H4 (cell line): ENCODE data around the gene MTF2. TPM values are rescaled to one million over a fixed set of nuclear protein-coding genes. Genes with fewer than 3 reads are reported as not detected.
"Not testable (repeated sequence)": the region's sequence is repeated elsewhere in the genome, so short reads cannot be mapped to it uniquely, and the experiment has no call there.

Experiments used
- DNase-seq: peaks from one replicate; pipeline ENCODE4 v3.0.0-alpha.2; 2015; ENCODE audit warnings: low spot score
- total RNA-seq: library from RNA; depleted of rRNA; stranded (reverse); fragments of >200 nt; shearing (Covaris generic); gene quantifications from 2 replicates; pipeline ENCODE4 v1.2.3, GENCODE V29; 2014

MTF2 gene
- total RNA-seq, 1 experiment from 2014 or later = 12.4 TPM

DNA sequence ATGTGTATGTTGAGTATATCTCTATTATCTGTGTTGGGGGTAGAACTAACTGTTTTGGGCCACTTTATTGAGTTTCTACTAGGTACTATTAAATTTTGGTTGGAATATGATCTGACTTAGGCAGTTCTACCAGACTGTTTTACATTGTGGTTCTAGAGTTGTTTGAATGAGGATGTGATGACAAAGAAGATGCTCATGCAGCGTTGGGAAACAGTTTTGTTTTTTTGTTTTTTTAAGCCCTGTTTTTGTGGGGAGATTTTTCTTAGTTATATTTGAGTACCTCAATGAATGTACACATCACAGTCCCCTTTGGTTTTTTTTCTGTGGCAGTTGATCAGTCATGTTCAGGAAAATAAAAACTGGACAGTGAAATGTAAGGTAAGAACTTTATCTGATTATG lies 61.0 kb downstream of the MTF2 start:
- DNase-seq = no peak

DNA sequence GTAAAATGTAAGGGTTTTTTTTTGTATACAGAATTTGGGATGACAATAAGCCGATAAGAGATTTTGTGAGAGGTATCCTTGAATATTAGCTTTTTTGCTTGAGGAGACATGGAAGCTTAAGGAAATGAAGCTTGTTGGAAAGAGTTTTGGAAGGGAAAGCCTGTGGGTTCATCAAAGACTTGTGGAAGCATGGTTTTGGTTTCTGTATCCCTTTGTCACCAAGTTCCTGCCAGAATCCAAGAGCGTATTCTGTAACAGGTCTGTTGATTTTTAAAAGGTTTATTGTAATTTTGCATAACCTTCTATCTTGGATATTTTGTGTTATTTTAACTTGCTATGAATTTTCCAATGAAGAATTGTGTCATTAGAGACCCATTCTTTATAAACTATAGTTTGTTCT lies 63.1 kb downstream of the MTF2 start:
- no peak for DNase-seq

DNA sequence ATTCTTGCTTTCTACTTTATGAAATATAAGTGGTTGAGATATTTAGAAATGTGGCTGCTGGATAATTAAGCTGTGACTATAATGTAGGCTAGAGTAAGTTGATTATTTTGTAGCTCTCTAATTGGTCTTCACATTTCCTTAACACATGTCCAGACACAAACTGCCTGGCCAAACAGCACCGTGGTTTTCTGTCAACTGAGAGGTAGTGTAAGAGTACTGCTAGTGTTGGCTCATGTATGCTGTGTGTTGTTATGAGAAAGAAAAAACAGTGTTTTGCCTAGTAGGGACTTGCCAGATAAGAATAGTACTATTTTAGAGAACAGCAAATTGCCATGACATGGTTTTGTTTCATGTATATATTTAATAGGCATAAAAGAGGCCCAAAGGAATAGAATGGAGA lies 64.1 kb downstream of the MTF2 start:
- DNase-seq = no peak

DNA sequence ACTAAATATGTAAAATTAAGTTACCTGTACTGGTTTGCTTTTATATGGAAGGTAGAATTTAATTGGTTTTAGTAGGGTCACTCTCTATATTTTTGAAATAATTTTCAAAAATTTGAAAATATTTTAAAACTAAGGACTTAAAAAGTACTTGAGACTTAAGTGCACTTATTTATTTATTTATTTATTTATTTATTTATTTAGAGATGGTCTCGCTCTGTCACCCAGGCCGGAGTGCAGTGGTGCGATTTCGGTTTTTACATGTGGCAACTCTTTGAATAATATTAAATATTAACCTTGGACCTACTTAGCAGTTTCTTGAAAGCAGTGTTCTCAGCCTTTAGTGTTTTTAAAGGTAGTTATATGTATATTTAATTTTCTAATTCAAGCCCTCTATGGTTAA lies 64.7 kb downstream of the MTF2 start:
- no peak for DNase-seq

DNA sequence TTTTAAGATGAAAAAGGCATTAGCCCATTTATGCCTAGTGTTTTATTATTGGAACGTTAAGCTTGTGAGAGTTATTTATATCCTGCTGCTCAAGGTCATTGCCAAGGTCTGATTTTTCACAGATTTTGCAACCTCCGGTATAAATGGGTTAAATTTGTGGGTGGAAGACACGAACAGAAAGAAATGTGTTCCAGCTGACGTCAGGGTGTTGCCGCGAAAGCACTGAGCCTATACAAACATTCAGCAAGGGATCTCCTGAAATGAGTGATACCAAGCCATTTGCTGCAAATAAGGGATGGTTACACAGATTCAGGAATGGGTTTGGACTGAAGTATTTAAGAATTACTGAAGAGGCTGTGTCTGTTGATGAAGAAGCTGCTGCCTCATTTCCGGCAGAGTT lies 68.9 kb downstream of the MTF2 start:
- DNase-seq = no peak

DNA sequence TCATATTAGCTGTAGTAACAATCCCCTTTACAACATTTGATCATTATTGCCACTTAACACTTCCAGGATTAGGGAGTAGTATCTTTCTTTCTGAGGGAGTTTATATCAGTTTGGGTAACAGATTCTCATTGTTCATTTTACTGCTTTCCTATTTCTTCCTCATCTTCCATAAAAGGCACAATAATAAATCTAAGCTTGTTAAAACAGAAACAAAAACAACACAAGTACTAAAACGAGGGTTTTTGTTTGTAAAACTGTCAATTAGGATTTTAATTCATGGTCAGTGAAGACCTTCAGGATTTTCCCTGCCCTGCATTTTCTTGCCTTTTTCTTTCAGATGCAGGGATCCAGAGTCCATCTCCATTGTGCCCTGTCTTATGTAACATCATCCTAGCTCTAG lies 71.6 kb downstream of the MTF2 start:
- DNase-seq = no peak

DNA sequence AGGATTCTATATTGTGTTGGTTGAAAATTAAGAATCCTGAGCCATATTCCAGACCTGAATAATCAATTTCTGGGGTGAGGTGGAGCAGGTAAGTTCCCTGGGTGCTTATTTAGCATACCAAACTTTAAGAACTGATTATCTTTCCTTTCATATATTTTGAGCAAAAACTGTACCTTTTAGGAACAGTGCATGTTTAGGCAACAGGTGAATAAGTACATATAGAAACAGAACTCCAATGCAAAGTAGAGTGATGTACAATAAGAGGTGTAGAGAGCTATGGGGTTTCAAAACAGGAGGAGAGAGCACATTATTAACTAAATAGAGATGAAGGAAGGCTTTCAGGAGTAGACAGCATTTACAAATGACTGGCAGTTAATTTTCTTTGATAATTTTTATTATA lies 72.4 kb downstream of the MTF2 start:
- DNase-seq = no peak

DNA sequence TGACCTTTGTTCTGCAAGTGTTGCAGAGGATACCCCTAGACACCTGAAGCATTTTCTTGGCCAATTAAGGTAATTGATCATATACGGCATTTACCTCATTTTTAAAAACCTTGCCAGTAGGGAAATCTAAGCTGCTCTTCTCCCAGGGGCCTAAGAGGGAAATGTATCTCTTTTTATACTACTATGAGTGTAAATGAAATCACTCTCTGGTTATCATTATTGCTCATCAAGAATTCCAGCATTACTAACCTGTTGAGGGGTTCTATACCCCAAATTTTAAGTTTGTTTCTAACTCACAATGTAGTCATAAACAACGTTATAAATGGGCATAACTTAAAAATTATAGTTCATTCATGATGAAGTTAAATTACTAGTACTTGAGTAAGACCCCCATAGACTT lies 73.8 kb downstream of the MTF2 start:
- DNase-seq = no peak

DNA sequence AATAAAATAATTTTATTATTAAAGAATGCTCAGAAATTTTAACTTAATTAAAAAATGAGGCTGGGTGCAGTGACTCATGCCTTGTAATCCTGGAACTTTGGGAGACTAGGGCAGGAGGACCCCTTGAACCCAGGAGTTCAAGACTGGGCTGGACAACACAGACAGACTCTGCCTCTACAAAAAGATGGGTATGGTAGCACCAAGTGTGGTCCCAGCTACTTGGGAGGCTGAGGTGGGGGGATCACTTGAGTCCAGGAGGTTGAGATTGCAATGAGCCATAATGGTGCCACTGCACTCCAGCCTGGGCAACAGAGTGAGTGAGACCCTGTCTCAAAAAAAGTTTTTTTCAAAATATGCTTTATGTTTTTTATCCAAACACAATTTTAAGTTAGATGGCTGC lies 75.8 kb downstream of the MTF2 start:
- no peak for DNase-seq

DNA sequence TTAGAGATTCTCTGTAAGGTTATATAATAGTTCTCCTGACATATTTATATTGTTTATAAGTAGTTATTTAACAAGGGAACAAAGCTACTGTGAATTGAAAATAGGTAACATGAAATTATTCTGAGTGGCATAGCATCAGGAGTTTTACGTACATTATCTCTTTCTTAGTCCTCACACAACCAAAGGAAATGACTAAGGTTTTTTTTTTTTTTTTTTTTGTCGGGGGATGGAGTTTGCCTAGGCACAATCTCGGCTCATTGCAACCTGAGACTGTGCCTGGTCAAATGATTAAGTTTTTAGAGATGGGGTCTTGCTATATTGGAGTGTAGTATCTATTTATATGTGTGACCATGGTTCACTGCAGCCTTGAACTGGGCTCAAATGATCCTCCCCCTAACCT lies 76.3 kb downstream of the MTF2 start:
- no peak for DNase-seq

DNA sequence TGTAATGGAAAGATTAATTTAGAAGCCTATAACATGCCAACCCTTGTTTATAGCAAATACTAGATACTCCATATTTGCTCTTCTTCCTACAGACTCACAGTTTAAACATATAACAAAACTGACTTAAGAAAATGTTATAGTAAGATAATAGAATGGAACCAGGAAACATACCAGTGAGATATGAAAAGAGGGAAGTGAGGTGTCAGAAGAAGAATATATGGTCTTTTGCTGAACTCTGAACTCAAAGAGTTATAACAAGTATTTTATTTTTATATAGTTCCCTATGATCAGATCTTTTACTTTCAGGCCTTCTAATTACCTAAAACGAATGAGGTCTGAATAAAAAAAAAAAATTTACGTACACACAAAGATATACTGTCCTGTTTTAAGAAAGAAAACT lies 80.3 kb downstream of the MTF2 start:
- DNase-seq = no peak

DNA sequence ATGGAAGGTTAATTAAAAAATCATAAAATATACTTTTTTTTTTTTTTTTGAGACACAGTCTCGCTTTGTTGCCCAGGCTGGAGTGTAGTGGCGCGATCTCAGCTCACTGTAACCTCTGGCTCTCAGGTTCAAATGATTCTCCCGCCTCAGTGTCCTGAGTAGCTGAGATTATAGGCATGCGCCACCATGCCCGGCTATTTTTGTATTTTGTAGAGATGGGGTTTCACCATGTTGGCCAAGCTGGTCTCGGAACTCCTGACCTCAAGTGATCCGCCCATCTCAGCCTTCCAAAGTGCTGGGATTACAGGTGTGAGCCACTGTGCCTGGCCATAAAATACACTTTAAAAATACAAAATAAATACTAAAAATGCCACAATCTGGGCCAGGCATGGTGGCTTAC lies 84.2 kb downstream of the MTF2 start:
- not testable (repeated sequence) for DNase-seq

DNA sequence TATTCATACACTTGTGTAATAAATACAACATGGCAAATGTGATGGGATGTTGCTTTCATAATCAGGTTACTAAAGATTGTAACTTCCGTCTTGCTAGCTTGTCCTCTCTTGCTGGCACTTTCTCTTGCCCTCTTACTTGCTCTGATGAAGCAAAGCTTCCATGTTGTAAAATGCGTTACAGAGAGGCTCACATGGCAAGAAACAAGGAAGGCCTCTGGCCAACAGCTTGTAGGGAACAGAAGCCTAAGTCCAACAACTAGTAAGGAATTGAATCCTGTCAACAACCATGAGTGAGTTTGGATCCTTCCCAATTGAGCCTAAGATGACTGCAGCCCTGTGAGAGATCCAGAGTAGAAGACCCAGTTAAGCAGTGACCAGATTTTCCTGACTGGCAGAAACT lies 85.7 kb downstream of the MTF2 start:
- no peak for DNase-seq

DNA sequence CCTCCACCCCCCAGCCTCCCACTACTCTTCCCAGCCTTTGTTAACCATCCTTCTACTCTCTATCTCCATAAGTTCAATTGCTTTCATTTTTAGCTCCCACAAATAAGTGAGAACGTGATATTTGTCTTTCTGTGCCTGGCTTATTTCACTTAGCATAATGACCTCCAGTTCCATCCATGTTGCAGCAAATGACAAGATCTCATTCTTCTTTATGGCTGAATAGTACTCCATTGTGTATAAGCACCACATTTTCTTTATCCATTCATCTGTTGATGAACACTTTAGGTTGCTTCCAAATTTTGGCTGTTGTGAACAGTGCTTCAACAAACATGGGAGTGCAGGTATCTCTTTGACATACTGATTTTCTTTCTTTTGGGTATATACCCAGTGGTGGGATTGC lies 86.8 kb downstream of the MTF2 start:
- not testable (repeated sequence) for DNase-seq

DNA sequence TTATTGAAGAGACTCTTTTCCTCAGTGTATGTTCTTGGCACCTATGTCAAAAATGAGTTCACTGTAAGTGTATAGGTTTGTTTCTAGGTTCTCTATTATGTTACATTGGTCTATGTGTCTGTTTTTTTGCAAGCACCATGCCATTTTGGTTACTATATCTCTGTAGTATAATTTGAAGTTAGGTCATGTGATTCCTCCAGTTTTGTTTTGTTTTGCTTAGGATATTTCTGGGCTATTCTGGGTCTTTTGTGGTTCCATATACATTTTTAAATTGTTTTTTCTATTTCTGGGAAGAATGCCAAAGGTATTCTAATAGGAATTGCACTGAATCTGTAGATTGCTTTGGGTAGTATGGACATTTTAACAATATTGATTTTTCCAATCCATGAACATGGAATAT lies 87.9 kb downstream of the MTF2 start:
- no peak for DNase-seq

DNA sequence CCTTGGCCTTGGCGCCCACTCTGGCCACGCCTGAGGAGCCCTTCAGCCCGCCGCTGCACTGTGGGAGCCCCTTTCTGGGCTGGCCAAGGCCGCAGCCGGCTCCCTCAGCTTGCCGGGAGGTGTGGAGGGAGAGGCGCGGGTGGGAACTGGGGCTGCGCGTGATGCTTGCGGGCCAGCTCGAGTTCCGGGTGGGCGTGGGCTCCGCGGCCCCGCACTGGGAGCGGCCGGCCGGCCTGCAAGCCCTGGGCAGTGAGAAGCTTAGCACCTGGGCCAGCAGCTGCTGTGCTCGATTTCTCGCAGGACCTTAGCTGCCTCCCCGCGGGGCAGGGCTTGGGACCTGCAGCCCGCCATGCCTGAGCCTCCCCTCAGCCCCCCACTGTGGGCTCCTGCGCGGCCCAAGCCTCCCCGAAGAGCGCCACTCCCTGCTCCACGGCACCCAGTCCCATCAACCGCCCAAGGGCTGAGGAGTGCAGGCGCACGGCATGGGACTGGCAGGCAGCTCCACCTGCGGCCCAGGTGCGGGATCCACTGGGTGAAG lies 91.1 kb downstream of the MTF2 start:
- not testable (repeated sequence) for DNase-seq

DNA sequence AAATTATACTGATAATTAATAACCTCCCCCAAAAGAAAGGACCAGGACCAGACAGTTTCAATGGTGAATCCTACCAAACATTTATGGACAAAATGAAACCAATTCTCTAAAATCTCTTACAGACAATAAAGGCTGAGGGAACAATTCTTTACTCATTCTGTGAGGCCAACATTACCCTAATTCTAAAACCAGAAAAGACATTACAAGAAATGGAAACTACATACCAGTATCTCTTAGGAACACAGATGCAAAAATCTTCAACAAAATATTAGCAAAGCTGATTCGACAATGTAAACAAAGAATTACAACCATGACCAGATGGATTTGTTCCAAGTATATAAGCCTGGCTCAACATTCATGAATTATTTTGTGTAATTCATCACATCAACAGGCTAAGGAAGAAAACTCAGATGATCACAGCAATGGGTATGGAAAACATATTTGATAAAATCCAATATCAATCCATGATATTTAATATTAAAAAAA lies 92.5 kb downstream of the MTF2 start:
- DNase-seq = no peak

DNA sequence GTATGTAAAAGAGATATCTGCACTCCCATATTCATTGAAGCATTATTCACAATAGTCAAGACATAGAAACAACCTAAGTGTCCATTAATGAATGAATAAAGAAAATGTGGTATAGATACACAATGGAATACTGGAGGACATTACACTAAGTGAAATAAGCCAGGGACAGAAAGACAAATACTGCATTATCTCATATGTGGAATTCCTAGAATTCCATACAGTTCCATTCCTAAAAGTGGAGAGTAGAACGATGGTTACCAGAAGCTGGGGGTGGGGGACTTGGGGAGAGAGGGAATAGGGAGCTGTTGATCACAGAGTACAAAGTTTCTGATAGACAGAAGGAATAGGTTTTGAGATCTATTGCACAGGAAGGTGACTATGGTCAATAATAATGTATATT lies 93.7 kb downstream of the MTF2 start:
- DNase-seq = no peak

DNA sequence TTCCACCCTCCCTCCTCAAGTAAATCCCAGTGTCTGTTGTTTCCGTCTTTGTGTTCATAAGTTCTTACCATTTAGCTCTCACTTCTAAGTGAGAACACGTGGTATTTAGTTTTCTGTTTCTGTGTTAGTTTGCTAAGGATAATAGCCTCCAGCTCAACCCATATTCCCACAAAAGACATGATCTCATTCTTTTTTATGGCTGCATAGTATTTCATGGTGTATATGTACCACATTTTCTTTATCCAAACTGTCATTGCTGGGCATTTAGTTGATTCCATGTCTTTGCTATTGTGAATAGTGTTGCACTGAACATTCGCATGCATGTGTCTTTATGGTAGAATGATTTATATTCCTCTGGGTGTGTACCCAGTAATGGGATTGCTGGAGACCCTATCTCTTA lies 95.6 kb downstream of the MTF2 start:
- DNase-seq = not testable (repeated sequence)

DNA sequence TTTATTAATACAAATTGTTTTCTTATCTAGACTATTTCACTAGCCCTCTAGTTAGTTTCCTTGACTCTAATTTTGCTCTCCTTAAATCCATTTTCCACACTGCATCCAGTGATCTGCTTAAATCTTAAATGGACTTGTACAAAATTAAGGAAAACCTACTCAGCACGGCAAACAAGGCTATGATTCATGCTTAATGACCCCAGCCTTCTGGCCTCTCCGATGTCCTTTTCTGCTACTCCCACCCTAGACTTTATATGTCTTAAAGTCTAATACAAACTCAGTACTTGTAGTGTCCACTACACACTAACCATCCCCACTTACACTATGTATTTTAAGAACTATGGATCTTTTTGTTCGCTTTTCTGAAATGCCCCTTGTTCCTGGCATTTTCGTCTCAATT lies 98.9 kb downstream of the MTF2 start:
- no peak for DNase-seq

DNA sequence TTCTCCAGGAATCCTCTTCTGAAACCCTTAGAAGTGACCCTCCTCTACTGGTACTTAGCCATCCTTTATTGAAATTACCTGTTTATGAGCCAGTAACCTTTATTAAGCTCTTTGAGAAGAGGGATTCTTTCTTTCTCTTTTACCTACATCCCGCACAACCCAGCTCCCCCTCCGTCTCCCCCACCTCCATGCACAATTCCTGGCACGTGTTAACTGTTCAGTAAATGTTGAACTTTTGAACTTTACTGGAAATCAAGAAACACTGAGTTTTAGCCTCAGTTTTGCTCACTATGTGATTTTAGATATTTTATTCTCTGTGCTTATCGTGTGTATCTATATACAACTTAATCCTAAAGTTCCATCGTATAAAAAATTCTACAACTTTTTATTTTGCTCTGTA lies 99.3 kb downstream of the MTF2 start:
- DNase-seq = peak; percentile 5

DNA sequence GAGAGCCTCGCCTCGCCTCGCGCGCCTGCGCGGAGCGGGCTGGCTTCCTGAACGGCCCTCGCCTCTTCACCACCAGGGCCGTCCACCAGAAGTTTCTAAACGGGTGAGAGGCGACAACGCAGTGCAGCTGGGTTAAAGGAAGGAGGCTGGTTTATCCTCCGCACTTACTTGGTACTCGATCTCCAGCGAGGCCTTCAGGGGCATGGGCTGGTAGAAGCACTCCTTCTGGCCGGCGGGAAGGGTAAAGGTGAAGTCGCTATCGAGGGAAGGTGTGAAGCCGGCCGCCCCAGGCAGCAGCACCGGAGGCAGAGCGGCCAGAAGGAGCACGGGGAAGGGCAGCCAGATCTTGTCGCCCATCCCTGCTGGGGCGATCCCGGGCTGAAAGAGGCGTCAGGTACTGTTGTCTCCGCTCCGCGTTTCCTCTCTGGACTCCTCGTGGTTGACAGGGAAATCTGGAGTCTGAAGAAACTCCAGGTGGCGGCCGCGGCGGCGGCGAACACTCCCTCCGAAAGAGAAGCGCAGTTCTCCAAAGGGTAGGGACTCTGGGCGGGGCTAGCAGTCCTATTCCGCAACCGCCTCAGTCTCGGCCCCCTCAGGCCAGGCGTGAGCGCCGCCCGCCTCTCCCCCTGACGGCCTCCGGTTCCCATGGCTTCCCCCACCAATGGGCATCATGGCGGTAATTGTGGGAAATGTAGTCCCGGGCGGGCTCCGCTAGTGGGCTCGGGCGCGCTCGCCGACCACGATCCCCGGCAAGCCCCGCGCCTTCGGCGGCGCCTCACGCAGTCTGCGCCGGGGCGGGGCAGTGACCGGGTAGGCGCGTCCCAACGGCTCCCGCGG lies 101.0 kb downstream of the MTF2 start, which contains the start of gene TMED5:
Gene TMED5, minus strand, starts transcription at position 528 of the 837 bp plus-strand sequence. Its CDS starts 171 bp downstream, at position 357.
- peak; percentile 94 for DNase-seq
